ENCODE results near the gene AGPAT1. TPM values are rescaled to one million over a fixed set of nuclear protein-coding genes. Genes with fewer than 3 reads are reported as not detected.

AGPAT1 gene
- total and polyA plus RNA-seq, 2 of the 8 experiments (the other 6 are each of a cell fraction or from before 2014, with no cell fraction given) = 96.0 to 222 TPM

DNA sequence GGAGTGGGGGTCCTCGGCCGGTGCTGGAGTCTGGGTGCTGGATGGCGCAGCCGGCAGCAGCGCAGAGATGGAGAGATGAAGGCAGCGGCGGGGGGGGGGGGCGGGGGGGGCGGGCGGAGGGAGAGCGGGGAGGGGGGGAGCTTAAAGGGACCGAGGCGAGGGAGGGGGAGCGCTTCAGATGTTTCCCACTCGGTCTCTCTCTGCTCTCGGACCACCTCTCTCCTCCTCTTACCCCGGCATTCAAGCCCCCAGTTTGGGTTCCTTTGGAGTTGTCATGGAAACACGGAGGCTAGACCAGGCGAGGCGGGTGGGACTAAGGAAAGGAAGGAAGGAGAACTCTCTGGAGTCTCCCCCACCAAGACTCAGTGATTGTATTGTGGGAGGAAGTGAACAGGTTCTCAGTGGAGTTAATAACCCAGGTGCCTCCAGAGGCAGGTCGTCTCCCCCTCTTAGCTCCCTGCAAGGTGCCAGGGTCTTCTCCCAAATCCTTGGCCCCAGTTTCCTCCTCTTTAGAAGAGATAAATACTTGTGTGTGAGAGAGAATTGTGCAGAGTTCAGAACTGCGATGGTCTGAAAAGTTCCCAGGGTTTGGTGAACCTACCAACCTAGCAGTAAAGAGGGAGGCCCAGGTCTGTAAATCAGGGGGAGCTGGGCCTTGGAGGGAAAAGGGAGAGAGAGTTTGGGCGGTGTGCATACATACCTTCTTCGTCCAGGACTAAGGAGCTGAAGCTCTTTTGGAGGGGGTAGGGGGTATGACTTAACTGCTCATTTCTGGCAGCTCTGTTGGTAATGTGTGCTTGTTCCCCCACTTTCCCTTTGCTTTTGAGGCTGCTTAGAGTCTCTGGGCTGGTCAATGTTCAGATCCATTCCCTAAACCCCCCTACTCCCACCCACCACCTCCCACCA, 23.8 kb downstream of the AGPAT1 start, which contains the start of gene PRRT1 (continued):
- TF ChIP-seq, protein P1, sequence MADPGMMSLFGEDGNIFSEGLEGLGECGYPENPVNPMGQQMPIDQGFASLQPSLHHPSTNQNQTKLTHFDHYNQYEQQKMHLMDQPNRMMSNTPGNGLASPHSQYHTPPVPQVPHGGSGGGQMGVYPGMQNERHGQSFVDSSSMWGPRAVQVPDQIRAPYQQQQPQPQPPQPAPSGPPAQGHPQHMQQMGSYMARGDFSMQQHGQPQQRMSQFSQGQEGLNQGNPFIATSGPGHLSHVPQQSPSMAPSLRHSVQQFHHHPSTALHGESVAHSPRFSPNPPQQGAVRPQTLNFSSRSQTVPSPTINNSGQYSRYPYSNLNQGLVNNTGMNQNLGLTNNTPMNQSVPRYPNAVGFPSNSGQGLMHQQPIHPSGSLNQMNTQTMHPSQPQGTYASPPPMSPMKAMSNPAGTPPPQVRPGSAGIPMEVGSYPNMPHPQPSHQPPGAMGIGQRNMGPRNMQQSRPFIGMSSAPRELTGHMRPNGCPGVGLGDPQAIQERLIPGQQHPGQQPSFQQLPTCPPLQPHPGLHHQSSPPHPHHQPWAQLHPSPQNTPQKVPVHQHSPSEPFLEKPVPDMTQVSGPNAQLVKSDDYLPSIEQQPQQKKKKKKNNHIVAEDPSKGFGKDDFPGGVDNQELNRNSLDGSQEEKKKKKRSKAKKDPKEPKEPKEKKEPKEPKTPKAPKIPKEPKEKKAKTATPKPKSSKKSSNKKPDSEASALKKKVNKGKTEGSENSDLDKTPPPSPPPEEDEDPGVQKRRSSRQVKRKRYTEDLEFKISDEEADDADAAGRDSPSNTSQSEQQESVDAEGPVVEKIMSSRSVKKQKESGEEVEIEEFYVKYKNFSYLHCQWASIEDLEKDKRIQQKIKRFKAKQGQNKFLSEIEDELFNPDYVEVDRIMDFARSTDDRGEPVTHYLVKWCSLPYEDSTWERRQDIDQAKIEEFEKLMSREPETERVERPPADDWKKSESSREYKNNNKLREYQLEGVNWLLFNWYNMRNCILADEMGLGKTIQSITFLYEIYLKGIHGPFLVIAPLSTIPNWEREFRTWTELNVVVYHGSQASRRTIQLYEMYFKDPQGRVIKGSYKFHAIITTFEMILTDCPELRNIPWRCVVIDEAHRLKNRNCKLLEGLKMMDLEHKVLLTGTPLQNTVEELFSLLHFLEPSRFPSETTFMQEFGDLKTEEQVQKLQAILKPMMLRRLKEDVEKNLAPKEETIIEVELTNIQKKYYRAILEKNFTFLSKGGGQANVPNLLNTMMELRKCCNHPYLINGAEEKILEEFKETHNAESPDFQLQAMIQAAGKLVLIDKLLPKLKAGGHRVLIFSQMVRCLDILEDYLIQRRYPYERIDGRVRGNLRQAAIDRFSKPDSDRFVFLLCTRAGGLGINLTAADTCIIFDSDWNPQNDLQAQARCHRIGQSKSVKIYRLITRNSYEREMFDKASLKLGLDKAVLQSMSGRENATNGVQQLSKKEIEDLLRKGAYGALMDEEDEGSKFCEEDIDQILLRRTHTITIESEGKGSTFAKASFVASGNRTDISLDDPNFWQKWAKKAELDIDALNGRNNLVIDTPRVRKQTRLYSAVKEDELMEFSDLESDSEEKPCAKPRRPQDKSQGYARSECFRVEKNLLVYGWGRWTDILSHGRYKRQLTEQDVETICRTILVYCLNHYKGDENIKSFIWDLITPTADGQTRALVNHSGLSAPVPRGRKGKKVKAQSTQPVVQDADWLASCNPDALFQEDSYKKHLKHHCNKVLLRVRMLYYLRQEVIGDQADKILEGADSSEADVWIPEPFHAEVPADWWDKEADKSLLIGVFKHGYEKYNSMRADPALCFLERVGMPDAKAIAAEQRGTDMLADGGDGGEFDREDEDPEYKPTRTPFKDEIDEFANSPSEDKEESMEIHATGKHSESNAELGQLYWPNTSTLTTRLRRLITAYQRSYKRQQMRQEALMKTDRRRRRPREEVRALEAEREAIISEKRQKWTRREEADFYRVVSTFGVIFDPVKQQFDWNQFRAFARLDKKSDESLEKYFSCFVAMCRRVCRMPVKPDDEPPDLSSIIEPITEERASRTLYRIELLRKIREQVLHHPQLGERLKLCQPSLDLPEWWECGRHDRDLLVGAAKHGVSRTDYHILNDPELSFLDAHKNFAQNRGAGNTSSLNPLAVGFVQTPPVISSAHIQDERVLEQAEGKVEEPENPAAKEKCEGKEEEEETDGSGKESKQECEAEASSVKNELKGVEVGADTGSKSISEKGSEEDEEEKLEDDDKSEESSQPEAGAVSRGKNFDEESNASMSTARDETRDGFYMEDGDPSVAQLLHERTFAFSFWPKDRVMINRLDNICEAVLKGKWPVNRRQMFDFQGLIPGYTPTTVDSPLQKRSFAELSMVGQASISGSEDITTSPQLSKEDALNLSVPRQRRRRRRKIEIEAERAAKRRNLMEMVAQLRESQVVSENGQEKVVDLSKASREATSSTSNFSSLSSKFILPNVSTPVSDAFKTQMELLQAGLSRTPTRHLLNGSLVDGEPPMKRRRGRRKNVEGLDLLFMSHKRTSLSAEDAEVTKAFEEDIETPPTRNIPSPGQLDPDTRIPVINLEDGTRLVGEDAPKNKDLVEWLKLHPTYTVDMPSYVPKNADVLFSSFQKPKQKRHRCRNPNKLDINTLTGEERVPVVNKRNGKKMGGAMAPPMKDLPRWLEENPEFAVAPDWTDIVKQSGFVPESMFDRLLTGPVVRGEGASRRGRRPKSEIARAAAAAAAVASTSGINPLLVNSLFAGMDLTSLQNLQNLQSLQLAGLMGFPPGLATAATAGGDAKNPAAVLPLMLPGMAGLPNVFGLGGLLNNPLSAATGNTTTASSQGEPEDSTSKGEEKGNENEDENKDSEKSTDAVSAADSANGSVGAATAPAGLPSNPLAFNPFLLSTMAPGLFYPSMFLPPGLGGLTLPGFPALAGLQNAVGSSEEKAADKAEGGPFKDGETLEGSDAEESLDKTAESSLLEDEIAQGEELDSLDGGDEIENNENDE (IDR thresholded peaks at IDR 0.05; ENCODE audit: insufficient replicate concordance, low read length) = no peak
- TF ChIP-seq SRF (IDR thresholded peaks at IDR 0.05; ENCODE audit: low read depth, low read length) (no peak), SP1 (IDR thresholded peaks at IDR 0.05; ENCODE audit: low read depth, low read length) (no peak), RBBP5 (IDR thresholded peaks at IDR 0.05; ENCODE audit: borderline replicate concordance, low read depth, low read length) (no peak), PHF8 (conservative IDR thresholded peaks at IDR 0.05; ENCODE audit: low read depth, low read length) (no peak), NRF1 (IDR thresholded peaks at IDR 0.05; ENCODE audit: low read depth, low read length) (no peak), CBX8 (IDR thresholded peaks at IDR 0.05; ENCODE audit: borderline replicate concordance, low read depth, low read length) (no peak), HDAC2 (IDR thresholded peaks at IDR 0.05; ENCODE audit: borderline replicate concordance in 1 of 2, low read depth in 2 of 2, low read length in 2 of 2) (no peak)
